ENCODE data around the gene SART3.

DNA sequence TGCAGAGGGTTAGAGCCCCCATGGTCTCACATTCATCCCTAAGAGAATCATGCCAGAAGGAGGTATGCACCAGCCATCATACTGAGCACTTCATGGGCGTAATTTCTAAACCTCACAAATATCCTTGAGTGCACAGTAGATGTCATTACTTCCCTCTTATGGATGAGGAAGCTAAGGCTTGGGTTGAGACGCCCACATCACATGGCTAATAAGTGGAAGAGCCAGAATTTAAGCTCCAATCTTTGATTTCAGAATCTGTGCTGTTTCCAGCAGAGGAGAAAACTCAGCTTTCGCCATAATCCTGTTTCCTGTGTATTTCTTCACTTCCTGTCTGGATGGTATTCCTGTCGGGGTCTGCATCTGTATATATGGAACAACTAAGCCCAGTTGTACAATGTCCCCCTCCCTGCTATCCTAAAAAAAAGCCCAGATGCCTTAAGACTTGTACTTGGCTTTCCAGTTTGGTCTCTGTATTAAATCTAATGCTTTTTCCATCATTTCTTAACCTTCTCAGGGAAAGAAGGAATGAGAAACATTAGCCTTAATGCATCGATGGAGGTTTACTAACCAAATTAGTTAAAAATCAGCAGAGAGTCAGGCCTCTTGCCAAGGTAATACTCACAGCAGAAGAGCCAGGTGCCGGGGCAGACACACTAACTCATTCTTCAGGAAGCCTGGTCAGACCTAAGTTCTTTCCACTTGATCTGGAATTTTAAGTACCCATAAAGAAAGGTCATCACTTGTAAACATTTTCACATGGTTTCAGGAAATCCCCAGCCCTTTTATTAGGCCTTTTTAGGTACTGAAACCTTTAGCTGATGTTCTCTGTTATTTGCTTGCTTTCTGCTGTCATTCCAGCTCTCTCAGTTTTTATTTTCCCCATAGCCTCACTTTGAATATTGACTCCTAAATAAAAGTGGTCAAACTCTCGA is 6.7 kb upstream of the SART3 start:
- no peak for TF ChIP-seq CTCF (IDR thresholded peaks at IDR 0.05 in 8 of 11, conservative IDR thresholded peaks at IDR 0.05 in 3 of 11)
- no peak for TF ChIP-seq POLR2A (IDR thresholded peaks at IDR 0.05)
